22Rv1 (cell line): ENCODE results near the gene RRM2.
A peak's percentile ranks its signal among the peaks of the same experiment; 100 is the strongest.

Experiments
- H3K27ac ChIP-seq: fragments of 450-650 bp; 2 replicates; pipeline ENCODE4 v1.5.1; 2017
- CTCF ChIP-seq: fragments of 450-650 bp; IDR thresholded peaks from 2 replicates; pipeline ENCODE4 v1.5.1; 2017; ENCODE audit warnings: mild to moderate bottlenecking
- ZFX ChIP-seq: fragments of 450-650 bp; IDR thresholded peaks from 2 replicates; pipeline ENCODE4 v1.6.1; 2017; ENCODE audit warnings: antibody characterized with exemption, borderline replicate concordance

The RRM2 gene

GRCh38 chr2:10078704-10079265, 43.8 kb upstream of the RRM2 start:
- TF ChIP-seq CTCF (no peak), ZFX (no peak)
- no peak overlapping the region for H3K27ac ChIP-seq

- no peak for TF ChIP-seq ZFX
- H3K27ac ChIP-seq = no peak overlapping the region
These were observed 43.2 kb upstream of the RRM2 start for GRCh38 chr2:10079266-10079869.

GRCh38 chr2:10079870-10080535, 42.5 kb upstream of the RRM2 start, which contains the start of gene CYS1:
CYS1 (minus strand) TSS chr2:10080411; CDS start chr2:10080223, 188 bp downstream.
- no peak within 1 kb of the TSS for H3K27ac ChIP-seq
- TF ChIP-seq CTCF (peak; percentile 45), ZFX (no peak)

- H3K27ac ChIP-seq = no peak overlapping the region
- TF ChIP-seq ZFX = no peak
- TF ChIP-seq CTCF = no peak
These were observed 41.8 kb upstream of the RRM2 start for GRCh38 chr2:10080536-10081304.

GRCh38 chr2:10083046-10083445, 39.5 kb upstream of the RRM2 start:
- TF ChIP-seq ZFX (no peak), CTCF (no peak)

GRCh38 chr2:10083692-10084211, 38.8 kb upstream of the RRM2 start:
- H3K27ac ChIP-seq = no peak overlapping the region
- TF ChIP-seq ZFX (no peak), CTCF (no peak)

More at GRCh38 chr2:10083046-10083445, 39.5 kb upstream of the RRM2 start:
- H3K27ac ChIP-seq = no peak overlapping the region

- no peak overlapping the region for H3K27ac ChIP-seq
- TF ChIP-seq ZFX = no peak
- no peak for TF ChIP-seq CTCF
These were observed 38.2 kb upstream of the RRM2 start for GRCh38 chr2:10084223-10084865.
